ENCODE results near the gene ACTR3C.
"Not testable (repeated sequence)": the region's sequence is repeated elsewhere in the genome, so short reads cannot be mapped to it uniquely, and the experiment has no call there.

The ACTR3C gene

GRCh38 chr7:150205866-150206265, 117.5 kb downstream of the ACTR3C start:
- not testable (repeated sequence) for H3K4me2 ChIP-seq (ENCODE audit: low read length); H3K27me3 ChIP-seq (ENCODE audit: control insufficient read depth, low read length); H3K79me2 ChIP-seq (ENCODE audit: control insufficient read depth, low read length); H3K4me3 ChIP-seq (ENCODE audit: low read length); H3F3A ChIP-seq (ENCODE audit: control insufficient read depth, insufficient read depth); H3K27ac ChIP-seq (ENCODE audit: low read depth, low read length); H3K9me2 ChIP-seq (replicated peaks; ENCODE audit: control insufficient read depth, low read length); H3K36me3 ChIP-seq (ENCODE audit: control insufficient read depth, low read length); H3K9me3 ChIP-seq (ENCODE audit: control insufficient read depth, insufficient read depth, low read length); H4K20me1 ChIP-seq (ENCODE audit: control insufficient read depth, insufficient read depth, low read depth, low read length); H3K4me1 ChIP-seq (ENCODE audit: control insufficient read depth, low read length)

DNA sequence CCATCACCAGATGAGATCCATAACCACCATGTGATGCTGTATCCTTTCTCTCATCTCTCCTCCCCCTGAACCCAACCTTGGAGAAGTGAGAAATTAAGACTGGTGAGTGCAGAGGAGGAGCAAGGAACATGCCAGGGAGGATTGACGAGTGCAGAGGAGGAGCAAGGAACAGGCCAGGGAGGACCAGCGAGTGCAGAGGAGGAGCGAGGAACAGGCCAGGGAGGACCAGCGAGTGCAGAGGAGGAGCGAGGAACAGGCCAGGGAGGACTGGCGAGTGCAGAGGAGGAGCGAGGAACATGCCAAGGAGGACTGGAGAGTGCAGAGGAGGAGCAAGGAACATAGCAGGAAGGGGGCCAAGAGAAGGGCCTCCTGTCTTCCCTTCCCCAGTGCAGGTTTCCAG, 118.8 kb downstream of the ACTR3C start:
- H3K27ac ChIP-seq (ENCODE audit: low read depth, low read length); H3K4me1 ChIP-seq (ENCODE audit: control insufficient read depth, low read length); H4K20me1 ChIP-seq (ENCODE audit: control insufficient read depth, insufficient read depth, low read depth, low read length); H3K27me3 ChIP-seq (ENCODE audit: control insufficient read depth, low read length); H3K9me2 ChIP-seq (replicated peaks; ENCODE audit: control insufficient read depth, low read length); H3K4me2 ChIP-seq (ENCODE audit: low read length); H3K4me3 ChIP-seq (ENCODE audit: low read length); H3F3A ChIP-seq (ENCODE audit: control insufficient read depth, insufficient read depth); H3K79me2 ChIP-seq (ENCODE audit: control insufficient read depth, low read length); H3K36me3 ChIP-seq (ENCODE audit: control insufficient read depth, low read length); H3K9me3 ChIP-seq (ENCODE audit: control insufficient read depth, insufficient read depth, low read length): not testable (repeated sequence)

GRCh38 chr7:150202894-150203293, 120.5 kb downstream of the ACTR3C start:
- H3K79me2 ChIP-seq (ENCODE audit: control insufficient read depth, low read length); H3K36me3 ChIP-seq (ENCODE audit: control insufficient read depth, low read length); H3K4me3 ChIP-seq (ENCODE audit: low read length); H3K27me3 ChIP-seq (ENCODE audit: control insufficient read depth, low read length); H3F3A ChIP-seq (ENCODE audit: control insufficient read depth, insufficient read depth); H3K4me1 ChIP-seq (ENCODE audit: control insufficient read depth, low read length); H4K20me1 ChIP-seq (ENCODE audit: control insufficient read depth, insufficient read depth, low read depth, low read length); H3K4me2 ChIP-seq (ENCODE audit: low read length); H3K27ac ChIP-seq (ENCODE audit: low read depth, low read length); H3K9me3 ChIP-seq (ENCODE audit: control insufficient read depth, insufficient read depth, low read length); H3K9me2 ChIP-seq (replicated peaks; ENCODE audit: control insufficient read depth, low read length): not testable (repeated sequence)

Measured in DOHH2 (cell line).